H9 (cell line): ENCODE results near the gene TSHB. TPM values are rescaled to one million over a fixed set of nuclear protein-coding genes. Genes with fewer than 3 reads are reported as not detected.

Experiments used
- DNase-seq: peaks from one replicate; pipeline ENCODE4 v3.0.0-alpha.2; 2017
- H2AFZ ChIP-seq: one replicate; pipeline ENCODE4 v1.6.1; 2013; ENCODE audit warnings: mild to moderate bottlenecking, low read length, control low read depth, moderate library complexity
- H2AK5ac ChIP-seq: 2 replicates; pipeline ENCODE4 v1.6.1; 2013; ENCODE audit warnings: low read length, control low read depth, mixed read lengths; ENCODE audit not compliant: insufficient read length
- H2BK120ac ChIP-seq: one replicate; pipeline ENCODE4 v1.6.1; 2013; ENCODE audit warnings: low read depth, mild to moderate bottlenecking, low read length, control low read depth, inconsistent platforms; ENCODE audit not compliant: poor library complexity, severe bottlenecking
- H2BK12ac ChIP-seq: 2 replicates; pipeline ENCODE4 v1.6.1; 2013; ENCODE audit warnings: low read length, control low read depth, mixed read lengths, low read depth; ENCODE audit not compliant: insufficient read length
- H2BK15ac ChIP-seq: 2 replicates; pipeline ENCODE4 v1.6.1; 2013; ENCODE audit warnings: low read depth, low read length, control low read depth
- H2BK20ac ChIP-seq: one replicate; pipeline ENCODE4 v1.6.1; 2013; ENCODE audit warnings: low read depth, mild to moderate bottlenecking, low read length, control low read depth, inconsistent platforms; ENCODE audit not compliant: poor library complexity, severe bottlenecking
- H2BK5ac ChIP-seq: 2 replicates; pipeline ENCODE4 v1.6.1; 2013; ENCODE audit warnings: low read length, control low read depth, mixed read lengths; ENCODE audit not compliant: insufficient read length
- H3K14ac ChIP-seq: 2 replicates; pipeline ENCODE4 v1.6.1; 2013; ENCODE audit warnings: low read length, control low read depth; ENCODE audit not compliant: insufficient read depth
- H3K18ac ChIP-seq: 2 replicates; pipeline ENCODE4 v1.6.1; 2013; ENCODE audit warnings: low read depth, mild to moderate bottlenecking, mixed read lengths, low read length, control low read depth; ENCODE audit not compliant: insufficient read length
- H3K23ac ChIP-seq: 2 replicates; pipeline ENCODE4 v1.6.1; 2013; ENCODE audit warnings: low read length, control low read depth, mixed read lengths, low read depth; ENCODE audit not compliant: insufficient read length
- H3K23me2 ChIP-seq: 2 replicates; pipeline ENCODE4 v1.6.1; 2013; ENCODE audit warnings: low read depth, mild to moderate bottlenecking, mixed read lengths, low read length, control low read depth; ENCODE audit not compliant: insufficient read length, poor library complexity, severe bottlenecking
- H3K27ac ChIP-seq: 2 replicates; pipeline ENCODE4 v1.5.1; 2013; ENCODE audit warnings: low read length, control low read depth, mixed read lengths, low read depth; ENCODE audit not compliant: insufficient read length
- H3K27me3 ChIP-seq: 2 replicates; pipeline ENCODE4 v1.6.1; 2013; ENCODE audit warnings: low read length, control low read depth, inconsistent platforms; ENCODE audit not compliant: insufficient read depth
- H3K4ac ChIP-seq: 2 replicates; pipeline ENCODE4 v1.6.1; 2013; ENCODE audit warnings: low read depth, mild to moderate bottlenecking, control low read depth, inconsistent platforms, low read length, moderate library complexity
- H3K4me1 ChIP-seq: 2 replicates; pipeline ENCODE4 v1.6.1; 2013; ENCODE audit warnings: low read length, control low read depth, inconsistent platforms; ENCODE audit not compliant: insufficient read depth
- H3K4me2 ChIP-seq: 2 replicates; pipeline ENCODE4 v1.6.1; 2013; ENCODE audit warnings: low read length, control low read depth, mixed read lengths; ENCODE audit not compliant: insufficient read length, insufficient read depth
- H3K56ac ChIP-seq: 2 replicates; pipeline ENCODE4 v1.6.1; 2013; ENCODE audit warnings: low read depth, mild to moderate bottlenecking, mixed read lengths, low read length, control low read depth; ENCODE audit not compliant: insufficient read length
- H3K79me1 ChIP-seq: 2 replicates; pipeline ENCODE4 v1.6.1; 2013; ENCODE audit warnings: low read depth, mild to moderate bottlenecking, moderate library complexity, low read length, control low read depth, inconsistent platforms; ENCODE audit not compliant: insufficient read depth, poor library complexity, severe bottlenecking
- H3K79me2 ChIP-seq: 2 replicates; pipeline ENCODE4 v1.6.1; 2013; ENCODE audit warnings: low read length, control low read depth, inconsistent platforms; ENCODE audit not compliant: insufficient read depth
- H3K9ac ChIP-seq: 2 replicates; pipeline ENCODE4 v1.6.1; 2013; ENCODE audit warnings: low read length, control low read depth, mixed read lengths; ENCODE audit not compliant: insufficient read length; ENCODE audit errors: extremely low read depth
- H3K9me3 ChIP-seq: one replicate; pipeline ENCODE4 v1.6.1; 2013; ENCODE audit warnings: low read depth, low read length, inconsistent platforms; ENCODE audit not compliant: control insufficient read depth
- H3T11ph ChIP-seq: one replicate; pipeline ENCODE4 v1.6.1; 2013; ENCODE audit warnings: mild to moderate bottlenecking, low read length, control low read depth, inconsistent platforms
- H4K20me1 ChIP-seq: one replicate; pipeline ENCODE4 v1.6.1; 2013; ENCODE audit not compliant: control insufficient read depth, insufficient read length, insufficient read depth
- H4K5ac ChIP-seq: 2 replicates; pipeline ENCODE4 v1.6.1; 2013; ENCODE audit warnings: low read depth, mild to moderate bottlenecking, mixed read lengths, low read length, control low read depth; ENCODE audit not compliant: insufficient read length
- H4K8ac ChIP-seq: replicated peaks from 2 replicates; pipeline ENCODE4 v1.6.1; 2013; ENCODE audit warnings: low read length, control low read depth, mixed read lengths, low read depth; ENCODE audit not compliant: insufficient read length
- H4K91ac ChIP-seq: 2 replicates; pipeline ENCODE4 v1.6.1; 2013; ENCODE audit warnings: low read depth, mild to moderate bottlenecking, moderate library complexity, mixed read lengths, low read length, control low read depth; ENCODE audit not compliant: insufficient read length
- H3K27ac Mint-ChIP-seq, 3 experiments: 2 replicates in 2 of 3; 3 replicates in 1 of 3; pipeline ENCODE4 v1.8.0; 2020 to 2021; ENCODE audit warnings: mixed read lengths in 3 of 3, mild to moderate bottlenecking in 1 of 3, moderate library complexity in 1 of 3
- H3K27me3 Mint-ChIP-seq: 2 replicates; pipeline ENCODE4 v1.8.0; 2021; ENCODE audit warnings: low read depth, mild to moderate bottlenecking, moderate library complexity, mixed read lengths
- H3K36me3 Mint-ChIP-seq, 3 experiments: 2 replicates in 2 of 3; 3 replicates in 1 of 3; pipeline ENCODE4 v1.8.0; 2020 to 2021; ENCODE audit warnings: low read depth in 3 of 3, mixed read lengths in 3 of 3; ENCODE audit not compliant: insufficient read depth in 1 of 3
- H3K4me1 Mint-ChIP-seq, 2 experiments: 2 replicates each; pipeline ENCODE4 v1.8.0; 2020; ENCODE audit warnings: mixed read lengths in 2 of 2
- H3K4me3 Mint-ChIP-seq, 2 experiments: 2 replicates in 1 of 2; 3 replicates in 1 of 2; pipeline ENCODE4 v1.8.0; 2020 to 2021; ENCODE audit warnings: mild to moderate bottlenecking in 2 of 2, mixed read lengths in 2 of 2, moderate library complexity in 1 of 2
- H3K9me3 Mint-ChIP-seq, 2 experiments: 2 replicates in 1 of 2; 3 replicates in 1 of 2; pipeline ENCODE4 v1.8.0; 2020; ENCODE audit warnings: mild to moderate bottlenecking in 2 of 2, mixed read lengths in 2 of 2, moderate library complexity in 1 of 2
- total RNA-seq: library from RNA; stranded (reverse); gene quantifications from 2 replicates; pipeline ENCODE4 v1.2.1, GENCODE V29; 2021
- TF ChIP-seq, protein P1 (sequence below): fragments of 200-600 bp; sonication (generic); conservative IDR thresholded peaks from 3 replicates; pipeline ENCODE4 v1.8.0; 2021; ENCODE audit warnings: antibody characterized with exemption, mild to moderate bottlenecking

Gene TSHB
- total RNA-seq, 1 experiment from 2014 or later = not detected

DNA sequence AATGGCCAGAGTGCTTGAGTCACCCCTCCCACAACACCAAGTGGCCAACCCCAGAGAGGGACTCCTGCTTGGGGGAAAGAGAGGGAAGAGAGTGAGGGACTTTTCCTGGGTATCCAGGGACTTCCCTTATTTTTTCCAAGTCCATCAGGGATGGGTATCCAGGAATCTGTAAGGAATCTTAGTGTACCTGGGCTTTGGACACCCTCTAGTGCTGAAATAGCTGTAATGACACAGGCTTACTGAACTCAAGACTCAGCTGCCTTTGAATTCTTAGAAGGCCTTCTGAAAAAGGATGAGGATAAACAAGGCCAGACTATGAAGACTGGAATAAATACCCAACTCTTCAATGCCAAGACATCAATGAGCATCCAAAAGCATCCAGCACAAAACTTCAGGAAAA, 12.0 kb downstream of the TSHB start:
- no peak overlapping the region for H2BK120ac ChIP-seq
- H3K4me2 ChIP-seq = no peak overlapping the region
- no peaks in the 10 kb centered on the region for H4K20me1 ChIP-seq
- H2BK12ac ChIP-seq = no peak overlapping the region
- H3K27me3 Mint-ChIP-seq = no peaks in the 10 kb centered on the region
- H3K56ac ChIP-seq = no peak overlapping the region
- H4K5ac ChIP-seq = no peak overlapping the region
- no peak overlapping the region for H3K27ac Mint-ChIP-seq
- H3K14ac ChIP-seq = no peak overlapping the region
- H3K23ac ChIP-seq = no peak overlapping the region
- H3K79me1 ChIP-seq = no peaks in the 10 kb centered on the region
- peaks cover 0 to 1% of the 10 kb centered on the region in 2 experiments; a peak in 3 of 4 replicates for H3K4me1 Mint-ChIP-seq
- no peak overlapping the region for H4K8ac ChIP-seq
- H3K27ac ChIP-seq = no peak overlapping the region
- H2BK5ac ChIP-seq = no peak overlapping the region
- H3K27me3 ChIP-seq = no peaks in the 10 kb centered on the region
- H4K91ac ChIP-seq = no peak overlapping the region
- no peak overlapping the region for H3K4me3 Mint-ChIP-seq
- H2BK20ac ChIP-seq = no peak overlapping the region
- H3K4me1 ChIP-seq = no peaks in the 10 kb centered on the region
- no peak overlapping the region for H3T11ph ChIP-seq
- no peak overlapping the region for H3K9ac ChIP-seq
- H3K23me2 ChIP-seq = no peaks in the 10 kb centered on the region
- TF ChIP-seq, protein P1, sequence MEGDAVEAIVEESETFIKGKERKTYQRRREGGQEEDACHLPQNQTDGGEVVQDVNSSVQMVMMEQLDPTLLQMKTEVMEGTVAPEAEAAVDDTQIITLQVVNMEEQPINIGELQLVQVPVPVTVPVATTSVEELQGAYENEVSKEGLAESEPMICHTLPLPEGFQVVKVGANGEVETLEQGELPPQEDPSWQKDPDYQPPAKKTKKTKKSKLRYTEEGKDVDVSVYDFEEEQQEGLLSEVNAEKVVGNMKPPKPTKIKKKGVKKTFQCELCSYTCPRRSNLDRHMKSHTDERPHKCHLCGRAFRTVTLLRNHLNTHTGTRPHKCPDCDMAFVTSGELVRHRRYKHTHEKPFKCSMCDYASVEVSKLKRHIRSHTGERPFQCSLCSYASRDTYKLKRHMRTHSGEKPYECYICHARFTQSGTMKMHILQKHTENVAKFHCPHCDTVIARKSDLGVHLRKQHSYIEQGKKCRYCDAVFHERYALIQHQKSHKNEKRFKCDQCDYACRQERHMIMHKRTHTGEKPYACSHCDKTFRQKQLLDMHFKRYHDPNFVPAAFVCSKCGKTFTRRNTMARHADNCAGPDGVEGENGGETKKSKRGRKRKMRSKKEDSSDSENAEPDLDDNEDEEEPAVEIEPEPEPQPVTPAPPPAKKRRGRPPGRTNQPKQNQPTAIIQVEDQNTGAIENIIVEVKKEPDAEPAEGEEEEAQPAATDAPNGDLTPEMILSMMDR = peak; percentile 73
- no peak overlapping the region for H2BK15ac ChIP-seq
- H3K4ac ChIP-seq = no peak overlapping the region
- peaks cover 6 to 7% of the 10 kb centered on the region in 2 experiments; a peak in 3 of 5 replicates for H3K9me3 Mint-ChIP-seq
- DNase-seq = no peak
- no peak overlapping the region for H2AK5ac ChIP-seq
- H3K9me3 ChIP-seq = no peaks in the 10 kb centered on the region
- H2AFZ ChIP-seq = no peak overlapping the region
- H3K79me2 ChIP-seq = no peaks in the 10 kb centered on the region
- H3K18ac ChIP-seq = no peak overlapping the region
- H3K36me3 Mint-ChIP-seq = peaks cover 5 to 11% (median 7%) of the 10 kb centered on the region in 3 experiments; a peak in 4 of 7 replicates
